Activated T-cell treated with anti-CD3 and anti-CD28 coated beads, Interleukin-2, amount 50 U/mL, for 72 hours (primary cell): ENCODE data around the gene ACKR4. TPM values are rescaled to one million over a fixed set of nuclear protein-coding genes. Genes with fewer than 3 reads are reported as not detected.
A peak's percentile ranks its signal among the peaks of the same experiment; 100 is the strongest.
"Not testable (repeated sequence)": the region's sequence is repeated elsewhere in the genome, so short reads cannot be mapped to it uniquely, and the experiment has no call there.

Experiments
- ATAC-seq, 2 donors: fragments of 150-1000 bp; cut with Tn5 transposase; replicated peaks in 1 of 2; 2 replicates each; pipeline ENCODE4 v1.10.0; 2021; ENCODE audit warnings: moderate library complexity in 2 of 2, mild to moderate bottlenecking in 1 of 2
- DNase-seq, 2 donors: peaks; one replicate each; pipeline ENCODE4 v3.0.0; 2021 to 2022; ENCODE audit warnings: mixed read lengths in 1 of 2
- H3K27ac Mint-ChIP-seq: one replicate; pipeline ENCODE4 v1.8.0; 2022; ENCODE audit warnings: mild to moderate bottlenecking, moderate library complexity, mixed read lengths
- H3K27me3 Mint-ChIP-seq: one replicate; pipeline ENCODE4 v1.8.0; 2022; ENCODE audit warnings: low read depth, mixed read lengths
- H3K36me3 Mint-ChIP-seq, 2 donors: one replicate each; pipeline ENCODE4 v1.8.0; 2022; ENCODE audit warnings: mixed read lengths in 2 of 2, mild to moderate bottlenecking in 1 of 2; ENCODE audit not compliant: insufficient read depth in 2 of 2
- H3K4me1 Mint-ChIP-seq: one replicate; pipeline ENCODE4 v1.8.0; 2022; ENCODE audit warnings: low read depth, mixed read lengths
- H3K4me3 Mint-ChIP-seq, 2 donors: one replicate each; pipeline ENCODE4 v1.8.0; 2022; ENCODE audit warnings: mild to moderate bottlenecking in 2 of 2, mixed read lengths in 2 of 2, moderate library complexity in 2 of 2
- H3K9me3 Mint-ChIP-seq, 2 donors: one replicate each; pipeline ENCODE4 v1.8.0; 2022; ENCODE audit warnings: mixed read lengths in 2 of 2
- total RNA-seq, 2 donors: library from RNA; stranded (reverse); gene quantifications; one replicate each; pipeline ENCODE4 v1.2.3, GENCODE V29; 2022

Gene ACKR4
- total RNA-seq, 2 donors from 2014 or later: not detected

DNA sequence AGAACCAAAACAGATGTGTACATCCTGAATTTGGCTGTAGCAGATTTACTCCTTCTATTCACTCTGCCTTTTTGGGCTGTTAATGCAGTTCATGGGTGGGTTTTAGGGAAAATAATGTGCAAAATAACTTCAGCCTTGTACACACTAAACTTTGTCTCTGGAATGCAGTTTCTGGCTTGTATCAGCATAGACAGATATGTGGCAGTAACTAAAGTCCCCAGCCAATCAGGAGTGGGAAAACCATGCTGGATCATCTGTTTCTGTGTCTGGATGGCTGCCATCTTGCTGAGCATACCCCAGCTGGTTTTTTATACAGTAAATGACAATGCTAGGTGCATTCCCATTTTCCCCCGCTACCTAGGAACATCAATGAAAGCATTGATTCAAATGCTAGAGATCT lies 3.5 kb downstream of the ACKR4 start:
- not testable (repeated sequence) for H3K4me1 Mint-ChIP-seq, H3K4me3 Mint-ChIP-seq, H3K9me3 Mint-ChIP-seq, H3K27me3 Mint-ChIP-seq, ATAC-seq, DNase-seq, H3K27ac Mint-ChIP-seq
- H3K36me3 Mint-ChIP-seq: peaks cover 7 to 11% of the 10 kb centered on the region in 2 donors

DNA sequence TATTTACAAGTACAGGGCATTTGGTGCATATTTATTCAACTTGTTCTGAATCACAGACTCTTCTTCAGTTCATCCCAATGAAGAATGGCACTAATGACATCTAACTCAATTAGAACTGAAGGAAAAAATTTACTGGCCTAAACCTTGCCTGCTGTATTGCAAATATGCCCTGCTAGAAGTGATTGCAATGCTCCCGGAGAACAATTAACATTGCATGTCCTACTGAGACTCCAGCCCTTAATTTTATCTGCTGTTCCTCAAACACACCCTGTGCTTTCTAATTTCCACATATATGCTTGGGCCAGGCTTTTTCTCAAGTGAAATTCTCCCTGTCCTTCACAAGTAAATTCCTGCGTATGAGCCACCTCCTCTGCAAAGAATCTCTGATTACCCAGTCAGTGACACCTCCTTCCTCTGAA lies 8.3 kb downstream of the ACKR4 start:
- no peaks in the 10 kb centered on the region for H3K27me3 Mint-ChIP-seq
- no peak overlapping the region for H3K4me3 Mint-ChIP-seq
- peaks cover 0 to 7% of the 10 kb centered on the region in 2 donors for H3K9me3 Mint-ChIP-seq
- DNase-seq (no peak), ATAC-seq (no peak)
- H3K4me1 Mint-ChIP-seq: no peaks in the 10 kb centered on the region
- no peak overlapping the region for H3K27ac Mint-ChIP-seq
- H3K36me3 Mint-ChIP-seq: peaks cover 6 to 25% of the 10 kb centered on the region in 2 donors

DNA sequence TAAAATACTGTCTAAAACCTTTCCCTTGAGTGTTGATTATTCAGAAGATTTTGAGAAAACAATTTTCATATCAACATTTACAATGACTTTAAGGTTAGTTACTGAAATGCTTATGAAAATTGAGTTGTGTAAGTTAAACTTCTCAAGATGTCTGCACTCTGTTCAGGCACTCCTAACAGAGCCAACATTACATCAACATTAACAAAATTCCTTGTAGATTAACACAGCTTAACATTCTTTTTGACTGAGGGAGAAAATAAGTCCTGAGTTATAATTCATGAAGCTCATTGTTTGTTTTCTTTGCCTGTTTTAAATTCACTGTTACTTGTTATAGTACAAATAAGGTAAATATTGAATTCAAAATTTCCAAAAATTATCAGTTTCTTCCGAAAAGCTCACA lies 9.0 kb downstream of the ACKR4 start:
- peaks cover under 1 to 7% of the 10 kb centered on the region in 2 donors for H3K9me3 Mint-ChIP-seq
- H3K4me1 Mint-ChIP-seq: no peaks in the 10 kb centered on the region
- H3K4me3 Mint-ChIP-seq: no peak overlapping the region
- DNase-seq (no peak), ATAC-seq (no peak)
- H3K27ac Mint-ChIP-seq: peak overlapping the region; percentile 42
- no peaks in the 10 kb centered on the region for H3K27me3 Mint-ChIP-seq
- H3K36me3 Mint-ChIP-seq: peaks cover 8 to 25% of the 10 kb centered on the region in 2 donors

DNA sequence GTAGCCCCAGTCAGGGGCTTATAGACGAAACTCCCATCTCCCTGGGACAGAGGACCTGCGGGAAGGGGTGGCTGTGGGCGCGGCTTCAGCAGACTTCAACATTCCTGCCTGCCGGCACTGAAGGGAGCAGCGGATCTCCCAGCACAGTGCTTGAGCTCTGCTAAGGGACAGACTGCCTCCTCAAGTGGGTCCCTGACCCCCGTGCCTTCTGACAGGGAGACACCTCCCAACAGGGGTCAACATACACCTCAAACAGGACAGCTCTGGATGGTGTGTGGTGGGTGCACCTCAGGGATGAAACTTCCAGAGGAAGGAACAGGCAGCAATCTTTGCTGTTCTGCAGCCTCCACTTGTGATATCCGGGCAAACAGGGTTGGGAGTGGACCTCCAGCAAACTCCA lies 9.6 kb downstream of the ACKR4 start:
- H3K27ac Mint-ChIP-seq, H3K4me3 Mint-ChIP-seq, DNase-seq, H3K9me3 Mint-ChIP-seq, H3K4me1 Mint-ChIP-seq, H3K27me3 Mint-ChIP-seq, ATAC-seq: not testable (repeated sequence)
- H3K36me3 Mint-ChIP-seq: peaks cover 11 to 25% of the 10 kb centered on the region in 2 donors

DNA sequence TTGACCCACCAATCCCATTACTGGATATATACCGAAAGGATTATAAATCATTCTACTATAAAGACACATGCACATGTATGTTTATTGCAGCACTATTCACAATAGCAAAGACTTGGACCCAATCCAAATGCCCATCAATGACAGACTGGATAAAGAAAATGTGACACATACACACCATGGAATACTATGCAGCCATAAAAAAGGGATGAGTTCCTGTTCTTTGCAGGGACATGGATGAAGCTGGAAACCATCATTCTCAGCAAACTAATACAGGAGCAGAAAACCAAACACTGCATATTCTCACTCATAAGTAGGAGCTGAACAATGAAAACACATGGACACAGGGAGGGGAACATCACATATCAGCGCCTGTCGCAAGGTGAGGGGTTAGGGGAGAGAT lies 18.2 kb downstream of the ACKR4 start:
- H3K27me3 Mint-ChIP-seq, DNase-seq, H3K27ac Mint-ChIP-seq: not testable (repeated sequence)

DNA sequence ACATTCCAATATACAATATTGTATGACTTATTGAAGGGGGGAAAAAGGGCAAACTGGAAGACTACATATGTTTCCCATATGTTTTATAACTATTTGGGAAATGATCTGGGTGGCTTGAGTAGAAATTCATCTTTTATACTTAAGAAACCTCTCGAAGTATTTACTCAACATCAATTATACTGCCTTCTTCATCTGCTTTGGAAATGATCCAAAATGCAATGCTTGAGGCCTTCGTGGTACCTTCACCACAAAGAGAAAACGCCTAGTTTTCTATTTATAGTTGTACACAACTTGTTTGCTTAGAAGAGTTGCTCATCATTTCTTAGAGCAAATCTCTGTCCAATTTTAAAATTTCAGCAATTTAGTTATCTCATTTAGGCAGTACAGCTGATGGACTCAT lies 18.8 kb downstream of the ACKR4 start:
- no peak overlapping the region for H3K27ac Mint-ChIP-seq
- H3K4me3 Mint-ChIP-seq: no peak overlapping the region
- H3K27me3 Mint-ChIP-seq: no peaks in the 10 kb centered on the region
- peaks cover 17 to 26% of the 10 kb centered on the region in 2 donors for H3K36me3 Mint-ChIP-seq
- H3K9me3 Mint-ChIP-seq: peaks cover 5 to 7% of the 10 kb centered on the region in 2 donors
- no peaks in the 10 kb centered on the region for H3K4me1 Mint-ChIP-seq
- DNase-seq (no peak), ATAC-seq (no peak)

More for the DNA sequence above, 18.2 kb downstream of the ACKR4 start:
- not testable (repeated sequence) for H3K4me3 Mint-ChIP-seq, H3K9me3 Mint-ChIP-seq, H3K4me1 Mint-ChIP-seq, ATAC-seq
- H3K36me3 Mint-ChIP-seq: peaks cover 17 to 23% of the 10 kb centered on the region in 2 donors

DNA sequence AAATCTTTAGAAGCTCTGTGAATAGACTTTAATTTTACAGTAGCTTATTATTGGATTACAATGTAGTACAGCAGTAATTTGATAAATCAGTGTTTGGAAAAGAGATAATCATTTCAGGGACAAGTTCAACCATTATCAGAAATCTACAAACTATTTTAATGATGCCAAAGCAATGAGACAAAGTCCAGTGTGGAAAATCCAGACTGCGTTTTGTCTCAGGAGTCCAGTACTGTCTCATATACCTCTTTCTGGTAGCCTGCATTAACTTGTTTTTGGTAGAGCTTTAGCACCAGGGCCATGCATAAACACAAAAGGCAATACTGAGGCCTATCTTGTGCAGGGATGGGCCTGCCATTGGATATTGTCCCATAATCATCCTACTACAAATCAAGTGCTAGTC lies 19.7 kb downstream of the ACKR4 start:
- Mint-ChIP-seq H3K4me3 (no peak overlapping the region), H3K27ac (no peak overlapping the region), H3K9me3 (peaks cover 2 to 7% of the 10 kb centered on the region in 2 donors), H3K36me3 (peaks cover 13 to 28% of the 10 kb centered on the region in 2 donors), H3K27me3 (no peaks in the 10 kb centered on the region), H3K4me1 (no peaks in the 10 kb centered on the region)
- DNase-seq (no peak), ATAC-seq (no peak)

DNA sequence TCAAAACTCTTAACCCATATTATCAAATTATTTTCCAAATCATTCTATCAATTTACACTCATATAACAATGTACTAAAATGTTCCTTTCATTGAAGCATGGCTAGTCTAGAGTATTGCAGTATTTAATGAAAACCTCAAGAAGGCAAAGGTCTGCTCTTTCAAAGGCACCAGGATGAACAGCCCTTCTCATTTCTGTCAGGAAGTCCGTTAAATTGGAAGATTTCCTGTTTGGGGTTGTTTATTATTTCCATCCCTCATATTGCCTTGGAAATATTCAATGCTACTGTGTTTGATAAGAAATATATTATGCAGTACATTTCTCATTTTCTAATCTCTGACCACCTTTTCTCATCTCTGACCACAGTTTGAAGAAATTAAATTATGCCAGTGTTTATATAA lies 25.1 kb downstream of the ACKR4 start:
- no peaks in the 10 kb centered on the region for H3K4me1 Mint-ChIP-seq
- H3K9me3 Mint-ChIP-seq: no peaks in the 10 kb centered on the region
- no peaks in the 10 kb centered on the region for H3K27me3 Mint-ChIP-seq
- H3K4me3 Mint-ChIP-seq: no peak overlapping the region
- peaks cover 5 to 11% of the 10 kb centered on the region in 2 donors for H3K36me3 Mint-ChIP-seq
- DNase-seq (no peak), ATAC-seq (no peak)
- no peak overlapping the region for H3K27ac Mint-ChIP-seq

DNA sequence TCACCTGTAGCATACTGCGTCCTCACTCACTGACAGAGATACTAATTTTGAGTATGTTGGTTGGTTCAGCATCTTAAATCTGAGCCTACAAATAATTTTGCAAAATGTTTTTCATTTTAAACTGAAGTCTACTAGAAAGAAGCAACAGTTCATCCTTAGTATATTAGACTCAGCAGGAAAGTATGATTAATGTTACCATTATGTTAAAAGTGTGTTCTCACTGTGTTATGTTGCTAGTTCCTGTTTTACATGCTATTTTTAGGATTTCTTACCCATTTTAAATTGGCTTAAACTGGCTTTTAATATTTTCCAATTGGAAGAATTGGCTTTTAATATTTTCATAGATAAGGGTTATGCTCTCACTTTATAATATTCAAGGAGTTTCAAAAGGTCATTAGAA lies 25.7 kb downstream of the ACKR4 start:
- no peak overlapping the region for H3K4me3 Mint-ChIP-seq
- no peaks in the 10 kb centered on the region for H3K4me1 Mint-ChIP-seq
- H3K36me3 Mint-ChIP-seq: peaks cover 4 to 8% of the 10 kb centered on the region in 2 donors

DNA sequence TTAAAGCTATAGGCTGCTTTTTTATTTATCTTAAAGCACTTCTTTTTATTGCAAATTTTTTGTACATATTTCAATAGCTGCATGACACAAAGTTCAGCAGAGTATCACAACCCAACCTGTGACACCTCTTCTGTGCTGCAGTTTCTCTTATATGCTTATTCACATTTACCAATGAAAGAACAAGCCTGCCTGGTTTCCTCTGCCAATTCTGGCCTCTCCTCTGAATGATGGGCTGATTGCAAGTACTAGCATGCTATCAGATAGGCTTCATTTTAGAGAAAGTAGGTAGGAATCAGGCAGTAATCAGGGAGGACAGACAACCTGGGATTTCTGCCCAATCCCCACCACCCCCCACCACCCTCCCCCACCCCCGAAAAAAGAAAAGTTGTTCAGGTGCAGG lies 26.6 kb downstream of the ACKR4 start:
- H3K27me3 Mint-ChIP-seq: no peaks in the 10 kb centered on the region
- H3K36me3 Mint-ChIP-seq: peaks cover 4 to 8% of the 10 kb centered on the region in 2 donors
- H3K9me3 Mint-ChIP-seq: no peaks in the 10 kb centered on the region
- no peak for ATAC-seq
- H3K4me1 Mint-ChIP-seq: no peaks in the 10 kb centered on the region
- no peak overlapping the region for H3K27ac Mint-ChIP-seq
- DNase-seq: no peak
- no peak overlapping the region for H3K4me3 Mint-ChIP-seq

More for the DNA sequence above, 25.7 kb downstream of the ACKR4 start:
- ATAC-seq: no peak
- Mint-ChIP-seq H3K27ac (no peak overlapping the region), H3K27me3 (no peaks in the 10 kb centered on the region), H3K9me3 (no peaks in the 10 kb centered on the region)
- DNase-seq: no peak

DNA sequence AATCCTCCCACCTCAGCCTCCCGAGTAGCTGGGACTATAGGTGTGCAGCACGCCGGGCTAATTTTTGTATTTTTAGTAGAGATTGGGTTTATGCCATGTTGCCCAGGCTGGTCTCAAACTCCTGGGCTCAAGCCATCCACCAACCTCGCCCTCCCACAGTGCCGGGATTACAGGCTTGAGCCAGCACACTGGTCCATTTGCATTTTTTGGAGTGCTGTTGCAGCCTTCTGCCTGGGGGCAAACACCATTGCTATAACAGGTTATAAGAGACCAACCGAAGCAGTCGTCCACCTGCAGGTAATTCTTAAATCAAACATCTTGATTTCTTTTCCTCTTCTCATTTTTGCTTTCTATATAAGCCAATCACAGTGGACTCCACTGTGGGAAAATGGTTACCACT lies 27.7 kb downstream of the ACKR4 start:
- Mint-ChIP-seq H3K4me3 (no peak overlapping the region), H3K9me3 (no peaks in the 10 kb centered on the region), H3K36me3 (peaks cover 4 to 8% of the 10 kb centered on the region in 2 donors), H3K27me3 (no peaks in the 10 kb centered on the region), H3K4me1 (peaks cover 2% of the 10 kb centered on the region), H3K27ac (no peak overlapping the region)
- no peak for DNase-seq
- no peak for ATAC-seq

DNA sequence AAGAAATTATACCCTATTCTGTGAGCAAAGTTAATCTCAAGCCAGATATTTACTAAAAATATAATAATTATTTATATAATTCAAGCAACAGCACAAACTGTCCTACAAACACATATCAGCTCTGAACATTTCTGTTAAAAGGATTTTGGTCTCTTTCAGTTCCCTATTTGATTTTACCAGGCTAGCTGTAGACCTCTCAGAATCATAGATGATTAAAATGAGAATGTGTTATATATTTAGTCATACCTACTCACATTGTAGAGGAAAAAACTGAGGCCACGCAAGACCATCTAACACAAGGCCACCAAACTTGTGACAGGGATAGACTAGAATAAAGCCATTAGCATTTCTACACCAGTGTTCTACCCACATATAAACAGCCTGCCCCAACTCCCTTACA lies 28.5 kb downstream of the ACKR4 start:
- no peak overlapping the region for H3K4me3 Mint-ChIP-seq
- DNase-seq: no peak
- H3K36me3 Mint-ChIP-seq: peaks cover 4 to 9% of the 10 kb centered on the region in 2 donors
- peak overlapping the region; percentile 14 for H3K27ac Mint-ChIP-seq
- ATAC-seq: no peak
- no peaks in the 10 kb centered on the region for H3K27me3 Mint-ChIP-seq
- H3K4me1 Mint-ChIP-seq: peaks cover 9% of the 10 kb centered on the region
- no peaks in the 10 kb centered on the region for H3K9me3 Mint-ChIP-seq

DNA sequence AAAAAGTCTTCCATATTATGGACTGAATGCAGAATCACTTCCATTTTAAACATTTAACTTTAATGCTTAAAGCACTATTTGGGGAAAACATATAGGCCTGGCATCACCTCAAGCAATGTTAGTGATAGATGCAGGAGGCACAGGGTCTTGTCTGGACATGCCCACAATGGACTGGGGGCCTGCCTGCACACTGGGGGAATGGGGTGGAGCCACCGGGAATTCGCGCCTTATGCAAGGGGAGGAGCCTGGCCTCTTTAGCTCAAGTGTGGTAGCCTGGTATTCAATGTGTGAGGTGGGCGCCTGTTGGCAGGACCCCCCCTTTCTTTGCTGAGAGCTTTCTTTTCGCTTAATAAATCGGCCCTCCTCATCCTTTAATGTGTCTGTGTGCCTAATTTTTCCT lies 29.9 kb downstream of the ACKR4 start:
- H3K27ac Mint-ChIP-seq: peak overlapping the region; percentile 3
- DNase-seq (no peak), ATAC-seq (no peak)
- H3K9me3 Mint-ChIP-seq: no peaks in the 10 kb centered on the region
- H3K4me3 Mint-ChIP-seq: no peak overlapping the region
- peaks cover 4% of the 10 kb centered on the region in 2 donors for H3K36me3 Mint-ChIP-seq
- H3K27me3 Mint-ChIP-seq: no peaks in the 10 kb centered on the region
- H3K4me1 Mint-ChIP-seq: peaks cover 9% of the 10 kb centered on the region

DNA sequence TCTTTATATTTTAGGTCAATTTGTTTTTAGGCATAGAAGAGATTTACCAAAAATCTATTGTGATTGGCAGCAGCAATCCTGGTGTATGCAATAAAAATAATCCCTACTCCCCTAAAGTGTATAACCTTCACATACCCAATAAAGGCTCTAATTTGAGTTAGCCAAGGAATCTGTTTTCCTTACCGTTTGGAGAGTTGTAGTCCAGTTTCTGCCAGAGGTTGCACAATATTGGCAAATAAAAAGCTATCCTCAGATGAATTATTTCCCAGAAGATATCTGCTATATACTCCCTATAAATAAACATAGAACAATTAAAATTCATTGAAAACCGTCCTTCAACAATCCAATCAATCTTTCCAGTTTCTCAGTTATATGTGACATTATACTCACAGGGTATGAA lies 31.1 kb downstream of the ACKR4 start:
- Mint-ChIP-seq H3K36me3 (peaks cover 4% of the 10 kb centered on the region in 2 donors), H3K27me3 (no peaks in the 10 kb centered on the region), H3K27ac (no peak overlapping the region), H3K4me3 (no peak overlapping the region), H3K4me1 (peaks cover 9% of the 10 kb centered on the region), H3K9me3 (no peaks in the 10 kb centered on the region)
- DNase-seq: no peak
- ATAC-seq: no peak
